ENCODE measurements around the gene NFAT5.

Gene NFAT5

DNA sequence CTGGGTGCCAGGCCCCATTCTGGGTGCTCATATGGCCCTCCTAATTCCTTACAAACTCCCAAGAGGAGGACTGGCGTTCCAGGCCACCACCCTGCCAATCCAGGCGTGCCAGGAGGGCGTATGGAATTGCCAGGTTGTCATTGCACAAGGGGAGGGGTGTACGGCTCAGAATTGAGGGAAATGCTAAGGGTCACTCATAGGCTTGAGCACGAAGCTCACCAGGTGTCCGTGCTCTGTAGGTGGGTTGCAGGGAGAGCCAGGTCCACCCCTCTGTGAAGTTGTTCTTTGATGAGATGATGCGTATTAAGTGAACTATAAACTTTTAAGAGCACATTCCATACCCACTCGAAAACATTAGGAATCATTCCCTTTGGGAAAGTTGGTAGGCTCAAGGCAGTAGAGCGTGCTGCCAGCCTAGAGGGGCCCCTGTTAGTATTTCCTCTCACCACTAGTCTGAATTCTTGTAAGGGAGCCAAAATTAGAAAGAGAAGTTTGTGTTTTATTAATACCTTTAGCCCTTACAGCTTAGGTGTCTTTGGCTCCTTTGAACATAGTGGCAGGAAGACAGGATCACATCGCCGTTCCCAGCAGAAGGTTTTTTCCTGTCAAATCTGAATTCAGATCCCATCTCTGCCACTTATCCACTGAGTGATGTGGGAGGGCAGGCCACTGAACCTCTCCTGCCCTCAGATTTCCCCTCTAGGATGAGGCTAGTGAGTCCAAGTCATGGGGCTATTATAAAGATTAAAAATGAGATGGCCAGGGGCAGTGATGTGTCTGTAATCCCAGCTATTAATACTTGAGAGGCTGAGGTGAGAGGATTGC, 38.7 kb upstream of the NFAT5 start:
- Histone ChIP-seq H3K36me3 (replicated peaks; ENCODE audit: low read depth, low read length) (no peaks in the 10 kb centered on the region), H3K79me2 (ENCODE audit: low read length) (no peaks in the 10 kb centered on the region), H3K9ac (ENCODE audit: low read length) (no peak overlapping the region), H3K27me3 (ENCODE audit: low read depth, low read length) (no peaks in the 10 kb centered on the region), H3K4me3 (ENCODE audit: low read length) (no peak overlapping the region), H4K20me1 (ENCODE audit: insufficient read depth, low read length) (no peaks in the 10 kb centered on the region), H3K9me3 (ENCODE audit: insufficient read depth, low read length) (no peaks in the 10 kb centered on the region), H3K27ac (ENCODE audit: low read length) (no peak overlapping the region), H3K4me1 (ENCODE audit: low read length) (peaks cover 25% of the 10 kb centered on the region), H3K4me2 (ENCODE audit: low read length) (no peak overlapping the region), H2AFZ (ENCODE audit: low read depth, low read length) (no peak overlapping the region)
- no peak for TF ChIP-seq EZH2phosphoT487 (IDR thresholded peaks at IDR 0.05; ENCODE audit: low read depth)
- TF ChIP-seq, protein P1, sequence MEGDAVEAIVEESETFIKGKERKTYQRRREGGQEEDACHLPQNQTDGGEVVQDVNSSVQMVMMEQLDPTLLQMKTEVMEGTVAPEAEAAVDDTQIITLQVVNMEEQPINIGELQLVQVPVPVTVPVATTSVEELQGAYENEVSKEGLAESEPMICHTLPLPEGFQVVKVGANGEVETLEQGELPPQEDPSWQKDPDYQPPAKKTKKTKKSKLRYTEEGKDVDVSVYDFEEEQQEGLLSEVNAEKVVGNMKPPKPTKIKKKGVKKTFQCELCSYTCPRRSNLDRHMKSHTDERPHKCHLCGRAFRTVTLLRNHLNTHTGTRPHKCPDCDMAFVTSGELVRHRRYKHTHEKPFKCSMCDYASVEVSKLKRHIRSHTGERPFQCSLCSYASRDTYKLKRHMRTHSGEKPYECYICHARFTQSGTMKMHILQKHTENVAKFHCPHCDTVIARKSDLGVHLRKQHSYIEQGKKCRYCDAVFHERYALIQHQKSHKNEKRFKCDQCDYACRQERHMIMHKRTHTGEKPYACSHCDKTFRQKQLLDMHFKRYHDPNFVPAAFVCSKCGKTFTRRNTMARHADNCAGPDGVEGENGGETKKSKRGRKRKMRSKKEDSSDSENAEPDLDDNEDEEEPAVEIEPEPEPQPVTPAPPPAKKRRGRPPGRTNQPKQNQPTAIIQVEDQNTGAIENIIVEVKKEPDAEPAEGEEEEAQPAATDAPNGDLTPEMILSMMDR (IDR thresholded peaks at IDR 0.05; ENCODE audit: low read depth, low read length) = no peak

DNA sequence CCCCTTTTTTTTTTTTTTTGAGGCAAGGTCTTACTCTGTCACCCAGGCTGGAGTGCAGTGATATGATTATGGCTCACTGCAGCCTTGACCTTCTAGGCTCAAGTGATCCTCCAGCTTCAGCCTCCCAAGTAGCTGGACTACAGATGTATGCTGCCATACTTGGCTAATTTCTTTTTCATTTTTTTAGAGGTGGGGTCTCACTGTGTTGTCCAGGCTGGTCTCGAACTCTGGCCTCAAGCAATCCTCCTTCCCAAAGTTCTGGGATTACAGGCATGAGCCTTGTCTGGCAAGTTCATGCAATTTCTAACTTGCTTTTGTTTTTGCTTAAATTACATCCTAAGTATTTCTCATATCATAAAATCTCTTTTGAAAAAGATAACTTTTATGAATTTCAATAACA, 33.8 kb upstream of the NFAT5 start:
- no peaks in the 10 kb centered on the region for H3K79me2 ChIP-seq (ENCODE audit: low read length)
- no peaks in the 10 kb centered on the region for H3K9me3 ChIP-seq (ENCODE audit: insufficient read depth, low read length)
- no peak overlapping the region for H3K27ac ChIP-seq (ENCODE audit: low read length)
- H3K4me3 ChIP-seq (ENCODE audit: low read length) = no peak overlapping the region
- no peaks in the 10 kb centered on the region for H3K36me3 ChIP-seq (replicated peaks; ENCODE audit: low read depth, low read length)
- H3K4me2 ChIP-seq (ENCODE audit: low read length) = no peak overlapping the region
- H3K9ac ChIP-seq (ENCODE audit: low read length) = no peak overlapping the region
- TF ChIP-seq EZH2phosphoT487 (IDR thresholded peaks at IDR 0.05; ENCODE audit: low read depth) = no peak
- TF ChIP-seq, protein P1 (IDR thresholded peaks at IDR 0.05; ENCODE audit: low read depth, low read length) = no peak
- H3K4me1 ChIP-seq (ENCODE audit: low read length) = peaks cover 34% of the 10 kb centered on the region
- no peak overlapping the region for H2AFZ ChIP-seq (ENCODE audit: low read depth, low read length)
- no peaks in the 10 kb centered on the region for H4K20me1 ChIP-seq (ENCODE audit: insufficient read depth, low read length)
- peaks cover 7% of the 10 kb centered on the region for H3K27me3 ChIP-seq (ENCODE audit: low read depth, low read length)

DNA sequence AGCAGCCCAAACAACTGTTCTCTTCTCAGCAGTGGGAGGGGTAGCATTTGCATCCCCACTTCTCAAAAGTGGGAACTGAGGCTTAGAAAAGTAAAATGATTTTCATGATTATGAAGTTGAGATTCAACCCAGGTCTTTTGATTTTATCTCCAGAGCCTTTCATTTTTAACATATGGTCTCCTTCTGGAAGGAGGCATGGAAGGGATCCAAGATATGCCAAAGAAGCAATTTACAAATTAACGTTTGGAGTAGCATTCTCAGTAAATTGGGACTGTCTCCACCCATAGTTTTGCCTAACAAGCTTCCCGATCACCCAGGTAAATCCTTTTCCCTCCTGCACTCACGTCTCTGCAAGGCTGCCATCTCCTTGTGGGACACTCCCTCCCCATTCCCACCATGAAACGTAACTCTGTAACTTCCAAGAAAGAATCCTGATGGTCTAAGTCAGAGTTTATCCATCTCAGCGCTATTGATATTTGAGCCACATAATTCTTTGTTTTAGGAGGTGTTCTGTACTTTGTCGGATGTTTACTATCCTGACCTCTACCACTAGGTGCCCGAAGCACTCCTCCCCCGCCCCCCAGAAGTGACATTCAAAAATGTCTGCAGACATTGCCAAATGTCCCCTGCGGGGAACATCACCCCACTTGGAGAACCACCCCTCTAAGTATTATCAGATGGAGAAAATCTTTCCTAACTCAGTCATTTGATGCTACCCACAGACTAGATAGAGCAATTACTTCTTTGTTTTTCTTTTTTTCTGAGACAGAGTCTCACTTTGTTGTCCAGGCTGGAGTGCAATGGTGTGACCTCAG, 32.9 kb upstream of the NFAT5 start:
- no peak for TF ChIP-seq EZH2phosphoT487 (IDR thresholded peaks at IDR 0.05; ENCODE audit: low read depth)
- TF ChIP-seq, protein P1 (IDR thresholded peaks at IDR 0.05; ENCODE audit: low read depth, low read length) = no peak
- Histone ChIP-seq H3K27me3 (ENCODE audit: low read depth, low read length) (peaks cover 7% of the 10 kb centered on the region), H3K27ac (ENCODE audit: low read length) (no peak overlapping the region), H3K36me3 (replicated peaks; ENCODE audit: low read depth, low read length) (no peaks in the 10 kb centered on the region), H2AFZ (ENCODE audit: low read depth, low read length) (no peak overlapping the region), H3K9me3 (ENCODE audit: insufficient read depth, low read length) (no peaks in the 10 kb centered on the region), H3K9ac (ENCODE audit: low read length) (no peak overlapping the region), H3K4me1 (ENCODE audit: low read length) (peaks cover 42% of the 10 kb centered on the region), H3K4me3 (ENCODE audit: low read length) (no peak overlapping the region), H3K79me2 (ENCODE audit: low read length) (no peaks in the 10 kb centered on the region), H3K4me2 (ENCODE audit: low read length) (peak overlapping the region; percentile 16; the same call in 1 of the 2 replicates), H4K20me1 (ENCODE audit: insufficient read depth, low read length) (no peaks in the 10 kb centered on the region)

DNA sequence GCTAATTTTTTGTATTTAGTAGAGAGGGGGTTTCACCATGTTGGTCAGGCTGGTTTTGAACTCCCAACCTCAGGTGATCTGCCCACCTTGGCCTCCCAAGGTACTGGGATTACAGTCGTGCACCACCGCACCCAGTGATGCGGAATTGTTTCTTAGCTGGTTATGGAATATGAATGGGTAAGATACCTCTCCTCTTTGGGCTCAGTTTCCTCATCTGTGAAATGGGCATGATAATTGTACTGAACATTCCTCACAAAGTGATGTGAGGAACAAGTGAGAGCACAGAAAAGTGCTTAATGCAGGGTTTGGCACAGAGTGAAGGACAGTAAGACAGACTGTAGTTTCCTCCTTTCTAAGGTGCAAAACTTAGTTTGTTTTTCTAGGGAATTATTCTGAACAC, 31.0 kb upstream of the NFAT5 start:
- Histone ChIP-seq H2AFZ (ENCODE audit: low read depth, low read length) (no peak overlapping the region), H3K36me3 (replicated peaks; ENCODE audit: low read depth, low read length) (no peaks in the 10 kb centered on the region), H3K79me2 (ENCODE audit: low read length) (no peaks in the 10 kb centered on the region), H3K9me3 (ENCODE audit: insufficient read depth, low read length) (no peaks in the 10 kb centered on the region), H3K4me3 (ENCODE audit: low read length) (no peak overlapping the region), H3K27ac (ENCODE audit: low read length) (no peak overlapping the region), H3K27me3 (ENCODE audit: low read depth, low read length) (peaks cover 7% of the 10 kb centered on the region), H3K4me2 (ENCODE audit: low read length) (no peak overlapping the region), H4K20me1 (ENCODE audit: insufficient read depth, low read length) (no peaks in the 10 kb centered on the region), H3K9ac (ENCODE audit: low read length) (no peak overlapping the region), H3K4me1 (ENCODE audit: low read length) (peaks cover 46% of the 10 kb centered on the region)
- TF ChIP-seq EZH2phosphoT487 (IDR thresholded peaks at IDR 0.05; ENCODE audit: low read depth) = no peak
- TF ChIP-seq, protein P1 (IDR thresholded peaks at IDR 0.05; ENCODE audit: low read depth, low read length) = no peak
